HG03066 (cell line): ENCODE results near the gene MAML3.
"Not testable (repeated sequence)": the region's sequence is repeated elsewhere in the genome, so short reads cannot be mapped to it uniquely, and the experiment has no call there.

ENCODE experiments used
- ATAC-seq: cut with Tn5 transposase; IDR thresholded peaks from one replicate; pipeline ENCODE4 v1.9.1; 2021; ENCODE audit warnings: low read depth; ENCODE audit not compliant: unreplicated experiment

Gene MAML3

DNA sequence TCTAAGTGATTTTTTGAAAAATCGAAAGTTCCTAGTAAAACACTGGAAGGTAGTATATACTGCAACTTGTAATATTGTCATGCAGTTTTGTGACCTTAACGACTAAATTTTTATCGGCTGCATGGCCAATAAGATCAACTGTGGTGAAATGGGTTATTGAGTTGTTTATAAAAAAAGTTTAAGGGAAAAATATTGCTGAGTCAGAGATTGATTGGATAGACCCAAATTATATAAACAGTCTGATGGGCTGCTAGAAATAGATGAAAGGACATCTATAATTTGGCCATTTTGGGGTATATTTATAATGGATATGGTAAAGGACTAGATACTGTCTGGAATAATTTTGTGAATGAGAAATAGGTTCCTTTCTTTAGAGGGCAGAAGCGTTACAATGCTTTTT is 432.2 kb downstream of the MAML3 start:
- no peak for ATAC-seq

DNA sequence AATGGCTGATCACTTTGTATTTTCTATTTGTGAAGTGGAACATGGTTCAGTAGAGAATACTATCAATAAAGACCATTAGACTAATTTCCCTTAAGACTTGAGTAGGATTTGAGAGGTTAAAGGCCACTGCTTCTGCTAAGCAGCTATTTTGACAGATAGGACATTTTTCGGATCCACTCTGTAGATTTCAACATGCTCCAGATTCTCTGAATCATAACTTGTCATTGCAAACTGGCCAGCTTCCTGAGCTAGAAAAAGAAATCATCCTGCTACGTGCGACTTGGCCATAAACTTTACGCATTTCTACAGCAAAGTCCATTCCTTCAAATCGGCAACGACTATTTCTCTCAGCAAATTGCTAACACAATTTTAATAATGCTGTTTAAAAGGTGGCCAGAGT is 433.2 kb downstream of the MAML3 start:
- no peak for ATAC-seq

DNA sequence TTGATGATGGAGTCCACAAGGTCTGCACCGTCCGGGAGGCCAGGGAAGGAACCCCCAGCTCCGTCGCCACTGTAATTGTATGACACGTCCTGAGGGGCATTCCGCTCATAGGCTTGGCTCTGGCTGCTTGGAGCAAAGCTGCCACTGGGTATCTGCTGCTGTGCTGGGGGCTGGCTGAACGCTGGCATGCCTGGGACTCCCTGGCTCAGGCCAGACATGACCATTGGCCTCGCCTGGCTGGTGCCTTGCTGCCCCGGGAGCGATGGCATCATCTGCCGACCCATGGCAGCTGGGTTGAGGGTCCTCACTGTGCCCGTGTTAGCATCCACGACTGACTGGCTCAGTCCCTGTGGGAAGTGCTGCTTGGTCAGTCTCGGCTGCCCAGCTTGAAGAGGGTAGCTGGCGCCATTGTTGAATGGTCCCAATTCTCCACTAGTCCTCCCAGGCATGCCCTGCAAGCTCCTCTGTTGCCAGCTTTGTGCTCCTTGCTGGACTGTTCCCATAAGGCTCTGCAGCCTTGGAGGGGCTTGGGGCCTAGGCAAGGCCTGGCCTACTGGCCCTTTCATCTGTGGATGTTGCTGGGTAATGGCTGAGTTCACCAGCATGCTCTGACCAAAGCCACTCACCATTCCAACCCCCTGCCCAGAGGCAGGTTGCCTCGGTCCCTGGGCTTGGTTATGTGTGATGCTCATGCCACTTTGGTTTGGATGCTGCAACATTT is 434.4 kb downstream of the MAML3 start:
- no peak for ATAC-seq

DNA sequence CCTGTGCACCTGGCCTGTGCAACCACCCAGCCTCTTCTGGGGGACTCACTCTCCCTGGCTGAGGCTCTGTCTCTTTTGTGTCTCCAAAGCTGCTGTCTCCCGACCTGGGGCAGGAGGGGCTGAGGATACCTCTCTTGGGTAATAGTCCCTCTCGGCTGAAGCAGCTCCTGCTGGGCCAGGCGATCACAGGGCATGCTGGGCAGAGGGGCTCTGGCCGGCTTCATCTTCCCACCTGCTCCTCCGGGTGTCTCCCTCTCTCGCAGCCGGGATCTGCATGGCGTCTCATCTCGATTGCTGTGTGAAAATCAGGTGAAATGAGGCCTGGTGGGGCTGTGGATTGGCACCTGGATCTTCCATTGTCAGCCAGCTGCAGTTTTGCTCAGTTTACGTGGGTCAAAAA is 435.2 kb downstream of the MAML3 start:
- ATAC-seq: no peak

DNA sequence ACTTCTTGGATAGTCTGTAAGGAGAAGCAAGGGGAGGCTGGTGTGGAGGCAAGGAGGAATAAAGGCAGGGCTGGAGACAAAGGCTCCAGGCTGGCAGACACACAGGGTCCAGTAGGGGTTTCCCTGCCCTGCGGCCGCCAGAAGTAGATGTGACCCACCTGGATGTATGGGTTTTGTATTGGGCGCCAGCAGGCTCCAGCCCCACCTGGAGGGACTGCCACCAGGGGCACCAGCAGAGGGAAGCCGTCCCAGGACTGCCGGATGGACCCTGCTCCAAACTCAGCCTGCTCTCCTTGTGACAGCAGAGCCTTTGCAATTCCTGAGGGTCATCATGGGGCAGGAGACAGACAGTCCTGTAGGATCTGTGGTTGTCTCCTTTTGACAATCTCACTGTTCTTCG is 435.6 kb downstream of the MAML3 start:
- ATAC-seq: no peak

DNA sequence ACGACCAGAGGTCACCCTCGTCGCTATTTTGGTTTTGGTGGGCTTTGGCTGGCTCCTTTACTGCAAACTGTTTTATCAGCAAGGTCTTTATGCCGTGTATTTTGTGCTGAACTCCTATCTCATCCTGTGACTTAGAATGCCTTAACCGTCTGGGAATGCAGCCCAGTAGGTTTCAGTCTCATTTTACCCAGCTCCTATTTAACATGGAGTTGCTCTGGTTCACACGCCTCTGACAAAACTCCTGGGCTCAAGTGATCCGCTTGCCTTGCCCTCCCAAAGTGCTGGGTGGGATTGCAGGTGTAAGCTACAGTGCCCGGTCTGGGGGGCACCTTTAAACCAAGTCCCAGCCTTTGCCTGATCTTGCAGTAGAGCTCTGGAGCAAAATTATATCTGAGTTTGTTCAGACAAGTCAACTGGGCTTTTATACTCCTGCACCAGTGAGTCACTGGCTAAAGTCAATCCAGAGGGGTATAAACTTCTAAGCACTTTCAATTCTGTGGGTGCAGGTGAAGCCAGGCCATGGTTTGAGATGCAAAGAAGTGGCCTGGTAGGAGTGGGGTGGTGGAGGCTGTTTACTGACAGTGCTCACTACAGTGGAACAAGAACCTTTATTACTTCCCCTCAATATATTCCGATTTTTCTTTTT is 438.1 kb downstream of the MAML3 start:
- ATAC-seq: no peak

DNA sequence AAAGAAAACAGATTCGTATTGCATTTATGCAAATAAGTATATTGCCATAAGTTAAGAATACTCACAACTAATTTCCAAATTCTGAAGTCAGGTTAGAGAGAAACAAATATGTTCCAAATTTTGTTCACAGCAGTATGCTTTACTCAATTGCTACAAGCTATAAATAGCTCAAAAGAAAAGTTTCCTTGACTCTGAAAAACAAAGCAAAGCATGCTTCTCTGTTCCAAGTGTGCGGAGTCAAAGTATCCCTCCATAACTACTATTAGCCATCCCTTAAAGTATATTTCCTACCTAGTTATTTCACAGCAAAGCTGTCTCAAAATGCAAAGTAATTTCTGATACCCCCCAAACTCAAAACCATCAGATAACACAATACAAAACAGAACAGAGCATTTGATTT is 441.1 kb downstream of the MAML3 start:
- ATAC-seq: no peak

DNA sequence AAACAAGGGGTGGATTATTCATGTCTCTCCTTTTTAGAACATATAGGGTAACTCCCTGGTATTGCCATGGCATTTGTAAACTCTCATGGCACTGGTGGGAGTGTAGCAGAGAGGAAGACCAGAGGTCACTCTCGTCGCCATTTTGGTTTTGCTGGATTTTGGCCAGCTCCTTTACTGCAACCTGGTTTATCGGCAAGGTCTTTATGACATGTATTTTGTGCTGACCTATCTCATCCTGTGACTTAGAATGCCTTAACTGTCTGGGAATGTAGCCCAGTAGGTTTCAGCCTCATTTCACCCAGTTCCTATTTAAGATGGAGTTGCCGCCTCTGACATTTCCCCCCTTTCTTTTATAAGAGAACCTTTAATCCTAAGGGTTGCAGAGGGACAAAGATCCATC is 442.5 kb downstream of the MAML3 start:
- no peak for ATAC-seq

DNA sequence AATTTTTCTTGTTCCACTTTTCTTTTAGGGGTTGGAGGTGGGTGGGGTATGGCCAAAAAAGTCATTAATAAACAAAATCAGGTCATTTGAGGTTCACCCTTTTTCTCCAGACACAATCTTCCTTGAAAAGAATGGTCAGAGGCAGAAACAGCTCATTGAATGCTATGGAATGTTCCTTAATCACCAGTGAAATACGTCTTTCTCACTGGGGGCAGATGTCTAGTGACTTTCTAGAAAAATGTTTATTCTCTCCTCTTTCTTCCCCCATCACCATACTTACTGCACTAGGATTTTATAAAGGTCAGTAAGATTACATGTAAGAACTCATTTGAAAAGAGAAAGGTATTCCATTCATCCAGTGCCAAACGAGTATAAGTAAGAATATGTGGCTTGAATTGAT is 443.9 kb downstream of the MAML3 start:
- no peak for ATAC-seq

DNA sequence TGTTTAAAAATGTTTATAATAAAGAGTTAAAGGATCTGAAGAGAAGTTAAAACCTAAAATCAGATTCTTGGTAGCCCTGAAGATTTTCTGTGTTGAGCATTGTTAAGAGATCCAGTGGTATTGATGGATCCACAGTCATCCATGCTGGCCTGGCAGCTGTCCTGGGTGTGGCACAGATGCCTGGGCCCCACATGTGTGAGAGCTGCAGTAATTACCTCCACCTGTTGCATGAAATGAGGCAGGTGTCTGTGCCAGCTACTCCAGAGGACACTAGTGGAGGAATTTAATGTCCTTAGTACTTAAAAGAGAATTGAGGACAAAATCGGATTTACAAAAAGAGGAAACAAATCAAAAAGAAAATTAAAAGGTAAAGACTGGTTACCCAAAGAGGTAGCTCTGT is 444.3 kb downstream of the MAML3 start:
- no peak for ATAC-seq

DNA sequence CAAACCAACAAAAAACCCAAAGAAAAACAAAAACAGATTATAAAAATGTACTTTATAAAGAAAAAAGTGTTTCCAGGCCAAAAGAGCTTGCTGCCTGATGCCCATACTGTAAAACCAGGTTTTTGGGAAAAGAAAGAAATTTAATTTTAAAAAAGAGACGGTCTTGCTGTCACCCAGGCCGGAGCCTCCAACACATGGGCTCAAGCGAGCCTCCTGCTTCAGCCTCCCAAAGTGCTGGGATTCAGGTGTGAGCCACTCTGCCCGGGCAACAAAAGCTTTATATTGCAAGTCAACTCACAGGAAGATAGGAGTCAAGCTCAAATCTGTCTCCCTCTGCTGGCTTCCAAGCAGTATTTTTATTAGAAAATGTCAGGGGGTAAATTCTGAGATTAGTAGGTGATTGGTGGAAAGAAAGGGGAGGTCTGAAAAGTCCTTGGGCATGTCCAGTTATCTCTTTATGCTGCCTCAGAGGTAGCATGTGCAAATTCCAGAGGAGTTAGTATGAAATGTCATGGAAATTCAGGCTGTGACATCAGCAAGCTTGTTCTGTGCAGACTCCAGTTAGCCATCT is 449.0 kb downstream of the MAML3 start:
- ATAC-seq: no peak

DNA sequence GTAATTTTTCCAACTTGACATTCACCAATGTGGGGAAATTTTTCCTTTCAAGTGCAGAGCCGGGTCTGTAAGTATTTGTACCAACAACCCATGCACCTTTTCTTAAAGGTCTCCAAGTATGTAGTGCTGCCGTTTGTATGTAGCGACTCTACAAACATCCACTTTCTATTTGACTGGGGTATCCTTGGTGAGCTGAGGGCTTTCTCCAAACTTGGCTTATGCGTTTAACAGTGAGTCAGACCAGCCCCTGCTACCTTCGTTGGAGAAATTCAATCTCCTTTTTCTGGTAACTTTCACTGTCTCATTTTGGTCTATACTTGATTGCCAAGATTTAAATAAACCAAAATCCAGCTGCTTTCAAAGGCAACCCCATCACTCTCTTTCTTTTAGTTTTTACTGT is 453.4 kb downstream of the MAML3 start:
- ATAC-seq: no peak

DNA sequence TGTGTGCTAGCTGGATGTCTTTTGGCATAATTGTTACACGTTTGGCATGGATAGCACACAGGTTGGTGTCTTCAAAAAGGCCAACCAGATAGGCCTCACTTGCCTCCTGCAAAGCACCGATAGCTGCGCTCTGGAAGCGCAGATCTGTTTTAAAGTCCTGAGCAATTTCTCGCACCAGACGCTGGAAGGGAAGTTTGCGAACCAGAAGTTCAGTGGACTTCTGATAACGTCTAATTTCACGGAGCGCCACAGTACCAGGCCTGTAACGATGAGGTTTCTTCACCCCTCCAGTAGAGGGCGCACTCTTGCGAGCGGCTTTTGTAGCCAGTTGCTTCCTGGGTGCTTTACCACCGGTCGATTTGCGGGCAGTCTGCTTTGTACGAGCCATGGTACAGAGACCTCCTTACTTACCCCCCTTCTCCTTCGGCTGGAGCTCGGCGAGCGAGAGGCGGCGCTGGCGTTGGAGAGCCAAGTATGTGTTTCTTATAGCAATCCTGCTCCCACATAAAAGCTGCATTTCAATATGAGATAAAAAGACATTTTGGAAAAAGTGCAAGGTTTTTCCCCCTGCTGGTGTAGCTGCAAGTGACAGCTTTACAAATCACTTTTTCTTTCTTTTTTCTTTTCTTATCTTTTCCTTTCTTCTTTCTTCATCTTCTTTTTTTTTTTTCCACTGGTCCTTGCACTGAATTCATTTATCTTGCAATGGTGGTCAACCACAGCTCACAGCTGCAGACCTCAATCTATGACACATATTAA is 455.6 kb downstream of the MAML3 start:
- ATAC-seq: not testable (repeated sequence)

DNA sequence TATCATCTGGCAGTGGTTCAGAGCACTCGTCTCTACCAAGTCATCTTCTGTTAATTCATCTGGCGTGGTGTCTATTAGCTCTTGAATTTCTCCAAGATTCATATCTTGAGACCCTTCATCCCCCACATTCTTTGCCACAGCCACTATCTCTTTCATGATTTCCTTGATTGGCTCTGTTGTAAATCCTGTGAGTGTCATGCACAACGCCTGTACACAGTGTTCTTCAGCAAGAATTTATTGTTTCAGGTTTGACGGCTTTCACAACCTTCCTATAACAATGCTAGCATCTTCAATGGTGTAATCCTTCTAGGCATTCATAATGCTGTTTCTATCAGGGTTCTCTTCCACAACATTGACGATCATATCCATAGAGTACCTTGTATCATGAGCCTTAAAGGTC is 457.5 kb downstream of the MAML3 start:
- ATAC-seq: no peak

DNA sequence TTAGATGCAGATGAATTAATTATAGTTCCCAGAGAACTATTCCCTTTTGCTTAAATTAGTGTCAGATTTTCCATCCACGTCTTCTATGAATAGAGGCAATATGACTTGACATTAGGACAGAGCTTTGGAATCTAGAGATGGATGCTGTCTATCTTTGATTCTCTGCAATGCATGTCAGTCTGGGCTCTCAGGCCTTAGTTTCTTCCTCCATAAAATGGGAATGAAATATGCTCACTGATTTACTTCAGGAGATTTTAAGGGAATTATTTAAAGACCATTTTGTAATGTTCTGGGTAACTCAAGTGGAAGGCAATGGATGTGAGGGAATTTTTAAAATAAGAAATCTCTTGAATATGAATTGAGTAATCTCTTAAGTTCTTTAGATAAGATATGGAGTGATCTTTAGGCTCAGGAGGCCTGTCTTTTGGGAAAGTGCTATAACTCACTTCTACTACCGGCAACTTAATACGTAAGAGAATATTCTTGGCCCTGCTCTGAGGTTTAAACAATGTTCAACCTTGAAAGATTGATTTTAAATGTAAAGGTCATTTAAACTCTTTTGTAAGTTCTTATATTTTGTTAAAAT is 459.4 kb downstream of the MAML3 start:
- ATAC-seq: no peak

DNA sequence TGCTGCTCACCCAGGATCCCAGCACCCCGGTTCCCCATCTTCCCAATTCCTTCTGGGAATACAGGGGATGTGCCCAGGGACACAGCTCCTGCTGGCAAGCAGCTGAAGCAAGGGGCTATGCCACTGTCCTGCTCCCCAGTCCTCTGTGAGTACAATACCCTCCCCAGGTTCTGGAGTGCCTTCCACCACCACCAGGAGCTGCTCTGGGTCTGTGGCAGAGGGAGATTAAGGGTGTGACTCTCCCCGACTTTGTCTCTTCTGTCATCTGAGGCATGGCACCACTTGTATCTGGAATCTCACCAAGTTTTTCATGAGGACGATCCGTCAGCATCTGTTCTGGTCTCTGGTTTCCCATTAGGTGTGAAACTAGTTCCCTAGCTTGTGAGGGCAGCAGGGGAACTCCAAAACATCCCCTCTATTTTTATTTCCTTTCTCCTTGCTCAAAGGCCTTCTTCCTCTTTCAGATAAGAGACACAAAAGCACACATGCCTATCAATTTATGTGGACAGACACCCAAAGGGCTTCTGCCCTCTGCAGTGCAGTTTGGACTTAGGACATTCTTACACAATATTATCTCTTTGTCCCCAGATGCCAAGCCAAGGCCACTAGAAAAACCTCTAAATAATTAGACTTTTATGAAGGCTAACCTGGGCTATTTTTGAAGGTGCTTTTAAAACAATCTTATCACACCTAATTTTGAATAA is 461.5 kb downstream of the MAML3 start:
- ATAC-seq: no peak

DNA sequence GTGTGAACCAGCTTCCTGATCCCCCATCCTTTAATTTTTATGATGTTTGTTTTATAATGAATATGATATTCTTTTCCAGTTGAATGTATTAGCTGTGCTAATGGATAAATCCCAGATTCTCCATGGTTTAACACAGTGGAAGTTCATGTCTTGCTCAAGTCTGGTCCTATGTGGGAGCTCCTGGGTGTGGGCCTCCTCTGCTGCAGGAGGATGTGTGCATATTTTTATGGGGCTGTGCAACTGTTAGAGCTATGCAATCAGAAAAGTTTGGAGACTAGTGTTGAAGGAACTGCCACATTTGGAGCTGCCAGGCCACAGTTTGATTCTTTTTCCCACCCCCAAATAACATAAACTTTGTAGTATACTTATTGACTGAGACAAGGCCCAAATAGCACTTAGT is 463.6 kb downstream of the MAML3 start:
- ATAC-seq: no peak

DNA sequence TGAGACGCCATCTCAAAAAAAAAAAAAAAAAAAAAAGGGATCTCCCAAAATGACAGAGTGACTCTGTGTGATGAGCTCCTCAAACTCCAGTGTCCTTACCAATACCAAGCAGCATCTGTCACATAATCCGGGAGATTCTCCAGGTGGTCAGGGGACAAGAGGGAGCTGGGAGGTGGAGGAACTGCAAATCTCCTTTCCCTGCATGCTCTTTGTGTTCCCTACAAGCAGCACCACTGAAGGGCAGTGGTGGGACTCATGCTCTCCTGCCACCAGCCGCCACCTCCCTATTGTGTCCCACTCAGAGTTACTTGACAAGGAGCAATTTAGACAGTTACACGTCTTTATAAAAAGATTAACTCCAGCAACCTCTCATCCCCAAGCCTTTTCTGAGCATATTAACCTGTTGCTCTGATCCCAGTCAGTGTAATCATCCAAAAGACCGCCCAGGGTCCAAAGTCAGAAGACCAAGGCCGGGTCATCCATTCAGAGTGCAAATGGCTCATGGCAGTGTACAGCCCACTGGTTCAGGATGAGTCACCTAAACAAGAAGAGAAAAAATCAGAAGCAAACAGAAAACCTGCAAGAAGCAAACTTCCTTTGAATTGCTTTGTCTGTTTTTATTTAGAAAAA is 464.8 kb downstream of the MAML3 start:
- ATAC-seq: no peak

DNA sequence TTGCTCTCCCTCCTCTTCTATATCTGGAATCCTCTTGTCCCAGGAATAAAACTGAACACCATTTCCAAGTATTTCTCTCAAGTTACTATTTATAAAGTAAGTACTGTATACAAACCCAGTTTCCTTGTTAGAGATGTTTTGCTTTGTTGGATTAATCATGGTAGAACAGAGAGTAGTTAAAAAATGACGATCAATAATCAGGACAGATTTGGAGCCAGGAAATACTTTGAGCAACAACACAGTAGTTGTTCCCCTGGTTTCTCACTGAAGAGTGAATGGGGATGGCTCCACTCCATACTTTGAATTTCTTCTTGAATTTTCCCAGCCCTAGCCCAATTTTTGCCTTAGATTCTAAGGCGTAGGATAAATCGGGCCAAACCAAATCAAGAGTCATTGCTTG is 467.0 kb downstream of the MAML3 start:
- no peak for ATAC-seq

DNA sequence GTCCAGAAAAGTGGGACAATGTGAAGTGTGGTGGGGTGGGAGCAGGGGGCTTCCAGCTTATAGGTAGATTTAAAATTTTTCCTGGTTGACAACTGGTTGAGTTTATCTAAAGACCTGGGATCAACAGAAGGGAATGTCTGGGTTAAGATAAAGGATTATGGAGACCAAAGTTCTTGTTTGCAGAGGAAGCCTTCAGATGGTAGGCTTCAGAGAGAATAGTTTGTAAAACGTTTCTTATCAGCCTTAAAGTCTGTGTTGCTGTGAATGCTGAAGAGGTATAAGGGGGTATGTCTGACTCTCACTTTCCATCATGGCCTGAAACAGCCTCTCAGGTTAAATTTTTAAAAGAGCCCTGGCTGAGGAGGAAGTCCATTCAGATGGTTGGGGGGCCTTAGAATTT is 467.9 kb downstream of the MAML3 start:
- ATAC-seq: no peak
